Ovary (tissue), 3 donors: ENCODE measurements around the gene DDAH2.

ENCODE experiments used
- POLR2A ChIP-seq: fragments of 450-650 bp; IDR thresholded peaks from one replicate; pipeline ENCODE4 v1.6.1; 2017; ENCODE audit warnings: antibody characterized with exemption, mild to moderate bottlenecking, moderate library complexity
- TF ChIP-seq, protein P1 (sequence below), 3 donors: fragments of 450-650 bp in 2 of 3; fragments of 200-600 bp in 1 of 3; IDR thresholded peaks; one replicate each; pipeline versions ENCODE4 v1.5.1 to v1.8.0; 2016 to 2022; ENCODE audit warnings: antibody characterized with exemption in 3 of 3, mild to moderate bottlenecking in 1 of 3
- donor health status: DM: no; HTN: no; CAD: no.

DNA sequence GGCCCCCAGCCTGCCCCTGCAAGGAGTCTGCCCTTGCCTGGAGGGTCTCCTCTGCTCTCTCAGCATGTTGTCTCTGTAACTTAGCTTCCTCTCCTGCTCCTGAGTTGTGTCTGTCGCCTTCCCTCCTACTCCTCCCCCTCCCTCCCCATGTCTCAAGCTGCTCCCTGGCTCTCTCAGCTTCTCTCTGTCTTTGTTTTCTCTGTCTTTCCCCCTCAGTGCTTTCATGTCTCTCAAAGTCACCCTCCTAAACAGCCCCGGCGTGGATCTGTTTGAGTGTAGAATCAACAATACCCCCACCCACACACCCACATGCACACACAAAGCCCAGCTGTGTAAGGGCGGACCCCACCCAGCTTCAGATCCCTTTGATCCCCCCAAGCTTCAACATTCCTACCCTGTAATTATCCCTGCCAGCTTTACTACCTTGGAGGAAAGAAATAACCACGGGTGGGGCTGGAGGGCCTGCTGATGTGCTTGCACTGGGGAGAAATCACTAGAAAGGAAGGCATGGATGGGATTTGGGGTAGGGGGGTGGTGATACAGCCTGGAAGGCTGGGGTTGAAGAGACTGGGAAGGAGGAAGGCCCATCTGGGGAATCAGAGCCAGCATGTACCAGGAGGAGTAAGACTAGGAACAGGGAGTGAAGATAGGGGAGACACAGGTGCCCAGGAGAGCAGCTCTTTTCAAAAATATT lies 15.0 kb downstream of the DDAH2 start:
- TF ChIP-seq, protein P1, sequence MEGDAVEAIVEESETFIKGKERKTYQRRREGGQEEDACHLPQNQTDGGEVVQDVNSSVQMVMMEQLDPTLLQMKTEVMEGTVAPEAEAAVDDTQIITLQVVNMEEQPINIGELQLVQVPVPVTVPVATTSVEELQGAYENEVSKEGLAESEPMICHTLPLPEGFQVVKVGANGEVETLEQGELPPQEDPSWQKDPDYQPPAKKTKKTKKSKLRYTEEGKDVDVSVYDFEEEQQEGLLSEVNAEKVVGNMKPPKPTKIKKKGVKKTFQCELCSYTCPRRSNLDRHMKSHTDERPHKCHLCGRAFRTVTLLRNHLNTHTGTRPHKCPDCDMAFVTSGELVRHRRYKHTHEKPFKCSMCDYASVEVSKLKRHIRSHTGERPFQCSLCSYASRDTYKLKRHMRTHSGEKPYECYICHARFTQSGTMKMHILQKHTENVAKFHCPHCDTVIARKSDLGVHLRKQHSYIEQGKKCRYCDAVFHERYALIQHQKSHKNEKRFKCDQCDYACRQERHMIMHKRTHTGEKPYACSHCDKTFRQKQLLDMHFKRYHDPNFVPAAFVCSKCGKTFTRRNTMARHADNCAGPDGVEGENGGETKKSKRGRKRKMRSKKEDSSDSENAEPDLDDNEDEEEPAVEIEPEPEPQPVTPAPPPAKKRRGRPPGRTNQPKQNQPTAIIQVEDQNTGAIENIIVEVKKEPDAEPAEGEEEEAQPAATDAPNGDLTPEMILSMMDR (IDR thresholded peaks at IDR 0.05): no peak
- no peak for TF ChIP-seq POLR2A
